HG02870 (cell line): Measurements from ENCODE around the gene MCRIP2.

Experiments
- ATAC-seq: cut with Tn5 transposase; IDR thresholded peaks from one replicate; pipeline ENCODE4 v1.9.1; 2021; ENCODE audit warnings: mild to moderate bottlenecking, moderate library complexity; ENCODE audit not compliant: unreplicated experiment

The MCRIP2 gene

DNA sequence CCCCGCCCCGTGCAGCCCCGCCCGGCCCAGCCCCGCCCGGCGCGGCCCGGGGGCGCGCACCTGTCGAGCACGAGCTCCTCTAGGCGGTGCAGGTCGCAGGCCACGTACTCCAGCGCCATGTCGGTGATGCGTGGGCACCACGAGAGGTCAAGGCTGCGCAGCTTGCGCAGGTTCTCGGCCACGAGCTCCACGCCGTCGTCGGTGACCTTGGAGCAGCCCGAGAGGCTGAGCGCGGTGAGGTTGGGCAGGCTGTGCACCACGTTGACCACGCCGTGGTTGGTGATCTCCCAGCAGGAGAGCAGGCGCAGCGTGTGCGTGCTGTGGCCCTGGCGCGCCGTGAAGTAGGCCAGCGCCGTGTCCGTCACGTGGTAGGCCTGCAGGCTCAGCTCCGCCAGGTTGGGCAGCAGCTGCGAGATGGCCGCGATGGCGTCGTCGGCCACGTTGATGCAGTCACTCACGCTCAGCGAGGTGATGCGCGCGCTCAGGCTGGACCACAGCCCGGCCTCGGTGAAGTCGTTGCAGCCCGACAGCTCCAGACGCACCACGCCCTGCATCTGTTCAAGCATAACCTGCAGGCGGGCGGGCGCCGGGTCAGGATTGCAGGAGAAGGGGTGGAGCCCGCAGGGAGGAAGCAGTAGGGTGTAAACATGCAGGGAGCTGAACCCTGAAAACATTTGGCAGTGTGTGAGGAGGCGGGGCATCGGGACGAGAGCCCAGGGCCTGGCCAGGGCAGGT is 53.9 kb downstream of the MCRIP2 start:
- no peak for ATAC-seq
